ENCODE data around the gene DESI1. TPM values are rescaled to one million over a fixed set of nuclear protein-coding genes. Genes with fewer than 3 reads are reported as not detected.
"Not testable (repeated sequence)": the region's sequence is repeated elsewhere in the genome, so short reads cannot be mapped to it uniquely, and the experiment has no call there.

Gene DESI1
- total and polyA plus RNA-seq, 12 donors: 22.7 to 73.1 (median 36.0) TPM

GRCh38 chr22:41575533-41575932, 45.3 kb downstream of the DESI1 start:
- Histone ChIP-seq H3K4me1 (peaks cover 11 to 52% (median 21%) of the 10 kb centered on the region in 9 donors), H3K4me3 (no peak overlapping the region), H3K9me3 (no peaks in the 10 kb centered on the region), H3K27me3 (no peaks in the 10 kb centered on the region), H3K36me3 (peaks cover 0 to 40% (median 0%) of the 10 kb centered on the region in 9 donors), H3K27ac (peak overlapping the region in 9 of 10 donors; percentile 47 to 72 (median 68))
- DNase-seq (no peak), ATAC-seq (peak in 5 of 8 donors; percentile 0 to 11 (median 2))
- WGBS, 2 donors: 88 to 90% methylated on average over 15 of the region's 15 CpGs
- intact Hi-C loops (cut with DNase I): no loop called here
- TF ChIP-seq CTCF (IDR thresholded peaks at IDR 0.05): no peak

GRCh38 chr22:41574847-41575381, 45.9 kb downstream of the DESI1 start:
- DNase-seq (peak; percentile 79 to 86), ATAC-seq (peak; percentile 52 to 81 (median 71))
- intact Hi-C loops (cut with DNase I): no loop called here
- Histone ChIP-seq H3K4me3 (no peak overlapping the region), H3K36me3 (peaks cover 0 to 33% (median 0%) of the 10 kb centered on the region in 9 donors), H3K9me3 (no peaks in the 10 kb centered on the region), H3K27me3 (no peaks in the 10 kb centered on the region), H3K4me1 (peaks cover 11 to 52% (median 21%) of the 10 kb centered on the region in 9 donors), H3K27ac (peak overlapping the region; percentile 27 to 72 (median 66))
- 46 to 48% methylated on average over 26 of the region's 26 CpGs for WGBS, 2 donors
- no peak for TF ChIP-seq CTCF (IDR thresholded peaks at IDR 0.05)

- DNase-seq (no peak), ATAC-seq (no peak)
- no peak for TF ChIP-seq CTCF (IDR thresholded peaks at IDR 0.05)
- H3K27ac ChIP-seq: no peak overlapping the region
- peaks cover 0 to 21% (median 0%) of the 10 kb centered on the region in 9 donors for H3K36me3 ChIP-seq
- no peak overlapping the region for H3K4me3 ChIP-seq
- H3K27me3 ChIP-seq: no peaks in the 10 kb centered on the region
- intact Hi-C loops (cut with DNase I): no loop called here
- WGBS, 2 donors: 89 to 90% methylated on average over 11 of the region's 11 CpGs
- peaks cover 6 to 51% (median 21%) of the 10 kb centered on the region in 9 donors for H3K4me1 ChIP-seq
- no peaks in the 10 kb centered on the region for H3K9me3 ChIP-seq
Measured at GRCh38 chr22:41573677-41574076, 47.2 kb downstream of the DESI1 start.

- H3K27ac ChIP-seq; intact Hi-C loops (cut with DNase I); ATAC-seq; H3K4me3 ChIP-seq; H3K9me3 ChIP-seq; DNase-seq; H3K27me3 ChIP-seq: not testable (repeated sequence)
- peaks cover 6 to 41% (median 23%) of the 10 kb centered on the region in 9 donors for H3K4me1 ChIP-seq
- WGBS, 2 donors: 97 to 98% methylated on average over 3 of the region's 3 CpGs
- H3K36me3 ChIP-seq: peaks cover 0 to 21% (median 0%) of the 10 kb centered on the region in 9 donors
Measured at GRCh38 chr22:41572305-41572704, 48.5 kb downstream of the DESI1 start.

DNA sequence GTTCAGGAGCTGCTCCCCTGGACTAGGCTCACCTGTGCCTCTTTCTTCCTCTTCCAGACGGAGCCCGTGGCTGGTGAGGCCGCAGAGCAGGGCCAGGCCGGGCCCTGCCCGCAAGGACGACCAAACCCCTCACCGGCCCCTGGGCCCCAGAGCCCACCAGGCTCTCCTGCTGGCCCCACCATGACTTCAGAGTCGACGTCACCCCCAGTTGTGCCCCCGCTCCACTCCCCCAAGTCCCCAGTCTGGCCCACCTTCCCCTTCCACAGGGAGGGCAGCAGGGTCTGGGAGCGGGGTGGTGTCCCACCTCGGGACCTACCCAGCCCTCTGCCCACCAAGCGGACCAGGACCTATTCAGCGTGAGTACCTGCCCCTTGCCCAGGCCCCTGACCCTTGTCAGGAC, 49.1 kb downstream of the DESI1 start:
- 98% methylated on average over 14 of the region's 14 CpGs for WGBS, 2 donors
- Histone ChIP-seq H3K4me3 (no peak overlapping the region), H3K4me1 (peaks cover 6 to 40% (median 23%) of the 10 kb centered on the region in 9 donors), H3K36me3 (peaks cover 0 to 18% (median 0%) of the 10 kb centered on the region in 9 donors), H3K9me3 (no peaks in the 10 kb centered on the region), H3K27me3 (no peaks in the 10 kb centered on the region), H3K27ac (no peak overlapping the region)
- TF ChIP-seq CTCF (IDR thresholded peaks at IDR 0.05): no peak
- intact Hi-C loops (cut with DNase I): no loop called here
- no peak for DNase-seq
- ATAC-seq: no peak
